Vagina (tissue), 2 donors: ENCODE measurements around the gene ZMYND8.
"Not testable (repeated sequence)": the region's sequence is repeated elsewhere in the genome, so short reads cannot be mapped to it uniquely, and the experiment has no call there.

Source experiments
- POLR2A ChIP-seq, 2 donors: fragments of 450-650 bp; IDR thresholded peaks; one replicate each; pipeline ENCODE4 v1.6.1; 2017; ENCODE audit warnings: antibody characterized with exemption in 2 of 2, mild to moderate bottlenecking in 2 of 2, moderate library complexity in 2 of 2
- POLR2AphosphoS5 ChIP-seq, 2 donors: sonication (generic); formaldehyde crosslinking; IDR thresholded peaks; one replicate each; pipeline ENCODE4 v1.9.0; 2017; ENCODE audit warnings: antibody characterized with exemption in 2 of 2, mild to moderate bottlenecking in 2 of 2, low read depth in 1 of 2; ENCODE audit not compliant: insufficient read depth in 1 of 2

DNA sequence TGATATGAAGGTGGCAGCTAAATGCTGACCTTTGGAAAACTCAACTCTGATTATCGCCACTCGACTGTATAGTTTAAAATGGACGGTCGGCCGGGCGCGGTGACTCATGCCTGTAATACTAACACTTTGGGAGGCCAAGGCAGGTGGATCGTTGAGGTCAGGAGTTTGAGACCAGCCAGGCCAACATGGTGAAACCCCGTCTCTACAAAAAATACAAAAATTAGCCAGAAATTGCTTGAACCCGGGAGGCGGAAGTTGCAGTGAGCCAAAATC, 151.7 kb downstream of the ZMYND8 start:
- TF ChIP-seq POLR2A (IDR thresholded peaks at IDR 0.05); POLR2AphosphoS5 (IDR thresholded peaks at IDR 0.05; ENCODE audit: insufficient read depth in 1 of 2, low read depth in 1 of 2): not testable (repeated sequence)
